ENCODE data around the gene RIOX2.
"Not testable (repeated sequence)": the region's sequence is repeated elsewhere in the genome, so short reads cannot be mapped to it uniquely, and the experiment has no call there.

RIOX2 gene

GRCh38 chr3:97971679-97972567 is at the start of gene RIOX2:
Gene RIOX2 (minus strand): TSS chr3:97972431. CDS start chr3:97967593, 4,838 bp downstream.
- peak; percentile 91 for DNase-seq

- no peak for DNase-seq
Measured at GRCh38 chr3:98020412-98020811, 48.2 kb upstream of the RIOX2 start.

- DNase-seq = no peak
Measured at GRCh38 chr3:98018301-98018700, 46.1 kb upstream of the RIOX2 start.

- no peak for DNase-seq
Measured at GRCh38 chr3:98014268-98014585, 42.0 kb upstream of the RIOX2 start.

GRCh38 chr3:98013411-98014267 is 41.4 kb upstream of the RIOX2 start:
- DNase-seq = no peak

- DNase-seq = no peak
Measured at GRCh38 chr3:98012979-98013378, 40.7 kb upstream of the RIOX2 start.

GRCh38 chr3:98010883-98011449 is 38.7 kb upstream of the RIOX2 start:
- DNase-seq = not testable (repeated sequence)

- DNase-seq = no peak
Measured at GRCh38 chr3:98010194-98010882, 38.1 kb upstream of the RIOX2 start.

- DNase-seq = no peak
Measured at GRCh38 chr3:98008855-98009254, 36.6 kb upstream of the RIOX2 start.

GRCh38 chr3:98005438-98005837 is 33.2 kb upstream of the RIOX2 start:
- DNase-seq = no peak

GRCh38 chr3:98004721-98005120 is 32.5 kb upstream of the RIOX2 start:
- DNase-seq = no peak

- no peak for DNase-seq
Measured at GRCh38 chr3:98003306-98003969, 31.2 kb upstream of the RIOX2 start.

GRCh38 chr3:98002717-98003116 is 30.5 kb upstream of the RIOX2 start:
- no peak for DNase-seq

GRCh38 chr3:97999994-98000393 is 27.8 kb upstream of the RIOX2 start:
- no peak for DNase-seq

- DNase-seq = no peak
Measured at GRCh38 chr3:97999103-97999502, 26.9 kb upstream of the RIOX2 start.

GRCh38 chr3:97996988-97997387 is 24.8 kb upstream of the RIOX2 start:
- no peak for DNase-seq

- DNase-seq = no peak
Measured at GRCh38 chr3:97994328-97994945, 22.2 kb upstream of the RIOX2 start.

- DNase-seq = no peak
Measured at GRCh38 chr3:97993526-97993925, 21.3 kb upstream of the RIOX2 start.

- DNase-seq = no peak
Measured at GRCh38 chr3:97992547-97993173, 20.4 kb upstream of the RIOX2 start.

- peak; percentile 70 for DNase-seq
Measured at GRCh38 chr3:97991293-97991682, 19.1 kb upstream of the RIOX2 start.

- no peak for DNase-seq
Measured at GRCh38 chr3:97990624-97991292, 18.5 kb upstream of the RIOX2 start.

Measured in activated effector memory CD4-positive, alpha-beta T cell treated with anti-CD3 and anti-CD28 coated beads, Interleukin-2, amount 50 U/mL, for 16 hours (primary cell).